ENCODE results near the gene PCNX3. TPM values are rescaled to one million over a fixed set of nuclear protein-coding genes. Genes with fewer than 3 reads are reported as not detected.

PCNX3 gene
- total and polyA plus RNA-seq, 2 of the 13 experiments (the other 11 are each of a cell fraction or from before 2014, with no cell fraction given) = 16.2 to 23.0 TPM

- TF ChIP-seq FOXO4 (CRISPR knock-in tag; conservative IDR thresholded peaks at IDR 0.05) (no peak), TCF7L2 (IDR thresholded peaks at IDR 0.05; ENCODE audit: low read depth, low read length) (no peak)
These were observed 57.4 kb downstream of the PCNX3 start (continued) for GRCh38 chr11:65672982-65673381.

GRCh38 chr11:65680192-65680743 is 64.7 kb downstream of the PCNX3 start:
- 45% methylated on average over 5 of the region's 5 CpGs for WGBS (ENCODE audit: low lambda C conversion rate)
- DNase-seq (ENCODE audit: low spot score) (no peak), FAIRE-seq (no peak), ATAC-seq (no peak)
- no peak overlapping the region for H3K4me3 ChIP-seq (replicated peaks in 1 of 3; ENCODE audit: insufficient read depth in 1 of 3, low read depth in 2 of 3, low read length in 3 of 3)
- H3K4me2 ChIP-seq (ENCODE audit: low read depth, low read length) = no peak overlapping the region
- no peak overlapping the region for H3K9ac ChIP-seq (ENCODE audit: insufficient read depth, low read depth, low read length)
- H3K27me3 ChIP-seq (ENCODE audit: control insufficient read depth in 1 of 2, insufficient read depth in 2 of 2, low read length in 2 of 2) = peaks cover 0 to 17% of the 10 kb centered on the region in 2 experiments; a peak in 1 of 5 replicates
- BruUV-seq (replicated peaks) = no TSS peak
- H3K79me2 ChIP-seq (ENCODE audit: insufficient read depth, low read length) = no peaks in the 10 kb centered on the region
- intact Hi-C loops (cut with micrococcal nuclease; ENCODE audit: unreplicated experiment) = no loop called here
- H3K27ac ChIP-seq (ENCODE audit: extremely low read length, insufficient read depth, low read length) = no peak overlapping the region
- no peaks in the 10 kb centered on the region for H3K36me3 ChIP-seq (replicated peaks in 1 of 2; ENCODE audit: control insufficient read depth in 1 of 2, insufficient read depth in 2 of 2, low read length in 2 of 2)
- CTCF ChIA-PET (ENCODE audit: low intra/inter-chr PET ratio, low total read pairs) = no interaction called here
- no peaks in the 10 kb centered on the region for H4K20me1 ChIP-seq (ENCODE audit: insufficient read depth, low read length)
- POLR2A ChIA-PET = interaction anchor here (1.3 kb wide), 1 partner anchor 65 kb away, joined by 4 read pairs; the partner anchor contains the start of gene PCNX3
- H3K9me3 ChIP-seq (ENCODE audit: low read length) = no peaks in the 10 kb centered on the region
- H2AFZ ChIP-seq (ENCODE audit: low read length) = no peak overlapping the region
- in situ Hi-C loops (cut with HindIII; ENCODE audit: extremely low pct_ligation_motif_present, low pct_unique_long_range_greater_than_20kb) = no loop called here
- no peaks in the 10 kb centered on the region for H3K4me1 ChIP-seq (ENCODE audit: insufficient read depth, low read length)
- TF ChIP-seq RBM22 (optimal IDR thresholded peaks at IDR 0.05; ENCODE audit: low read length) = no peak
- TF ChIP-seq SPEN (CRISPR knock-in tag; IDR thresholded peaks at IDR 0.05; ENCODE audit: low read depth) = no peak
- no peak for TF ChIP-seq ZNF281 (CRISPR knock-in tag; IDR thresholded peaks at IDR 0.05; ENCODE audit: borderline replicate concordance)
- TF ChIP-seq DNMT1 (CRISPR knock-in tag; IDR thresholded peaks at IDR 0.05) = no peak
- no peak for TF ChIP-seq NFYC (CRISPR knock-in tag; IDR thresholded peaks at IDR 0.05)
- no peak for TF ChIP-seq HES4 (CRISPR knock-in tag; IDR thresholded peaks at IDR 0.05; ENCODE audit: borderline replicate concordance)
- no peak for TF ChIP-seq SMAD3 (CRISPR knock-in tag; IDR thresholded peaks at IDR 0.05)
- TF ChIP-seq SNAPC2 (CRISPR knock-in tag; IDR thresholded peaks at IDR 0.05) = no peak
- TF ChIP-seq HOXA9 (CRISPR knock-in tag; IDR thresholded peaks at IDR 0.05; ENCODE audit: borderline replicate concordance) = no peak
- no peak for TF ChIP-seq TBX3 (IDR thresholded peaks at IDR 0.05; ENCODE audit: borderline replicate concordance)
- no peak for TF ChIP-seq ZNF329 (CRISPR knock-in tag; IDR thresholded peaks at IDR 0.05; ENCODE audit: low read depth)
- no peak for TF ChIP-seq YEATS2 (CRISPR knock-in tag; IDR thresholded peaks at IDR 0.05; ENCODE audit: borderline replicate concordance)
- no peak for TF ChIP-seq KLF13 (CRISPR knock-in tag; IDR thresholded peaks at IDR 0.05)
- TF ChIP-seq POGZ (CRISPR knock-in tag; IDR thresholded peaks at IDR 0.05) = no peak
- no peak for TF ChIP-seq CREM (IDR thresholded peaks at IDR 0.05)
- TF ChIP-seq CREM (CRISPR knock-in tag; IDR thresholded peaks at IDR 0.05) = no peak
- TF ChIP-seq TERF1 (CRISPR knock-in tag; IDR thresholded peaks at IDR 0.05) = no peak
